ENCODE results near the gene STRN3.

Gene STRN3

GRCh38 chr14:30882431-30882830, 143.7 kb downstream of the STRN3 start:
- no peak for TF ChIP-seq GATA1 (IDR thresholded peaks at IDR 0.05; ENCODE audit: low read depth, low read length)
- TF ChIP-seq POLR2A (IDR thresholded peaks at IDR 0.05; ENCODE audit: low read length), result no peak
- DNase-seq, result no peak

GRCh38 chr14:30876692-30877091, 149.5 kb downstream of the STRN3 start:
- no peak for DNase-seq
- TF ChIP-seq GATA1 (IDR thresholded peaks at IDR 0.05; ENCODE audit: low read depth, low read length) (no peak), POLR2A (IDR thresholded peaks at IDR 0.05; ENCODE audit: low read length) (no peak)

GRCh38 chr14:30875788-30876053, 150.5 kb downstream of the STRN3 start:
- DNase-seq, result no peak

GRCh38 chr14:30874999-30875787, 151.0 kb downstream of the STRN3 start:
- no peak for TF ChIP-seq POLR2A (IDR thresholded peaks at IDR 0.05; ENCODE audit: low read length)
- TF ChIP-seq GATA1 (IDR thresholded peaks at IDR 0.05; ENCODE audit: low read depth, low read length), result no peak
- DNase-seq, result peak; percentile 46 to 51

More at GRCh38 chr14:30875788-30876053, 150.5 kb downstream of the STRN3 start:
- TF ChIP-seq GATA1 (IDR thresholded peaks at IDR 0.05; ENCODE audit: low read depth, low read length) (no peak), POLR2A (IDR thresholded peaks at IDR 0.05; ENCODE audit: low read length) (no peak)

- TF ChIP-seq POLR2A (IDR thresholded peaks at IDR 0.05; ENCODE audit: low read length) (no peak), GATA1 (IDR thresholded peaks at IDR 0.05; ENCODE audit: low read depth, low read length) (no peak)
- peak; percentile 70 to 75 for DNase-seq
These were observed 151.8 kb downstream of the STRN3 start, which contains the start of gene COCH for GRCh38 chr14:30874120-30874998. TSS of gene COCH (plus strand) at chr14:30874559. CDS start at chr14:30874939, 380 bp downstream.

GRCh38 chr14:30873308-30874119, 152.7 kb downstream of the STRN3 start:
- no peak for DNase-seq
- no peak for TF ChIP-seq POLR2A (IDR thresholded peaks at IDR 0.05; ENCODE audit: low read length)
- TF ChIP-seq GATA1 (IDR thresholded peaks at IDR 0.05; ENCODE audit: low read depth, low read length), result no peak

- no peak for DNase-seq
- TF ChIP-seq POLR2A (IDR thresholded peaks at IDR 0.05; ENCODE audit: low read length), result no peak
- no peak for TF ChIP-seq GATA1 (IDR thresholded peaks at IDR 0.05; ENCODE audit: low read depth, low read length)
These were observed 153.6 kb downstream of the STRN3 start for GRCh38 chr14:30872602-30873001.

GRCh38 chr14:30869551-30870155, 156.5 kb downstream of the STRN3 start:
- DNase-seq, result no peak
- no peak for TF ChIP-seq GATA1 (IDR thresholded peaks at IDR 0.05; ENCODE audit: low read depth, low read length)
- no peak for TF ChIP-seq POLR2A (IDR thresholded peaks at IDR 0.05; ENCODE audit: low read length)

- TF ChIP-seq GATA1 (IDR thresholded peaks at IDR 0.05; ENCODE audit: low read depth, low read length) (no peak), POLR2A (IDR thresholded peaks at IDR 0.05; ENCODE audit: low read length) (no peak)
These were observed 157.4 kb downstream of the STRN3 start for GRCh38 chr14:30868736-30869135.

GRCh38 chr14:30864934-30865333, 161.2 kb downstream of the STRN3 start:
- DNase-seq, result no peak

More at GRCh38 chr14:30868736-30869135, 157.4 kb downstream of the STRN3 start:
- DNase-seq, result no peak

GRCh38 chr14:30861200-30861599, 165.0 kb downstream of the STRN3 start:
- TF ChIP-seq POLR2A (IDR thresholded peaks at IDR 0.05; ENCODE audit: low read length) (no peak), GATA1 (IDR thresholded peaks at IDR 0.05; ENCODE audit: low read depth, low read length) (no peak)
- no peak for DNase-seq

More at GRCh38 chr14:30864934-30865333, 161.2 kb downstream of the STRN3 start:
- TF ChIP-seq POLR2A (IDR thresholded peaks at IDR 0.05; ENCODE audit: low read length) (no peak), GATA1 (IDR thresholded peaks at IDR 0.05; ENCODE audit: low read depth, low read length) (no peak)

- no peak for DNase-seq
- TF ChIP-seq POLR2A (IDR thresholded peaks at IDR 0.05; ENCODE audit: low read length) (no peak), GATA1 (IDR thresholded peaks at IDR 0.05; ENCODE audit: low read depth, low read length) (no peak)
These were observed 170.7 kb downstream of the STRN3 start for GRCh38 chr14:30855345-30856037.

GRCh38 chr14:30854492-30854891, 171.7 kb downstream of the STRN3 start:
- no peak for TF ChIP-seq POLR2A (IDR thresholded peaks at IDR 0.05; ENCODE audit: low read length)
- TF ChIP-seq GATA1 (IDR thresholded peaks at IDR 0.05; ENCODE audit: low read depth, low read length), result no peak
- no peak for DNase-seq

Data from erythroblast (primary cell).